HG02852 (cell line): ENCODE results near the gene EXTL1.
A peak's percentile ranks its signal among the peaks of the same experiment; 100 is the strongest.

Experiments
- ATAC-seq: cut with Tn5 transposase; IDR thresholded peaks from one replicate; pipeline ENCODE4 v1.9.1; 2021; ENCODE audit warnings: mild to moderate bottlenecking, moderate library complexity; ENCODE audit not compliant: unreplicated experiment

EXTL1 gene

DNA sequence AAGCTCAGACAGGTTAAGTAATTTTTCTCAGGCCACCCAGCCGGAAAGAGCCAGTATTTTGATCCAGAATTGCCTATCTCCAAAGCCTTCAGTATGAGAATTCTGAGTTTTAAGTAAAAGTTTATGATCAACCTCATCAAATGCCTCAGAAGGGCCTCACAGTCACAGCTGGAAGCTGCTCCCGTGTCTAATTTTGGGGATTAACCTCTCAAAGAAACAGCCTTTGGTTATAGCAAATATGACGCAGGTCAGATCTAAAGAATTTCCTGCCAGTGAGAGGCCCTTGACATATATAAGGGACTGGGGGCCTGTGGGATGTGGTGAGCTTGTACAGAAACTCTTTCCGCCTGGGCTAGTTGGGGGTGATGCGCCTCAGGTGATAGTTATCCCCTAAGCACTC is 2.3 kb downstream of the EXTL1 start:
- ATAC-seq: no peak

DNA sequence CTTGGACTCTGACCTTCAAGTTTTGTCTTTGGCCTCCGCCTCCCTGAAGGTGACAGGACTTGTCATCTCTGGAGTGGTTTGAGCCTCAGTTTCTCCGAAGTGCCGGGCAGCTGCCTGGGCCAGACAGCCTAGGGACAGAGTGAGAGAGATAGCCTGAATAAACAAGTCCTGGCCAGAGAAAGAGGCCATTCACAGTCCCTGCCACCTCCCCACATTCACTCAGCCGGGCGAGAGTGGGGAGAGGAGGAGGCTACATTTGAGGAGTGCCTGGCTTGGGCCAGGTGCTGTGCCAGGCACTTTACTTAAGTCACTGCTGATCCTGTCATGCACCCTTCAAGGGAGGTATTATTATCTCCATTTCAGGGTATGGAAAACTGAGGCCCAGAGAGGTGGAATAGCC is 3.5 kb downstream of the EXTL1 start:
- no peak for ATAC-seq

DNA sequence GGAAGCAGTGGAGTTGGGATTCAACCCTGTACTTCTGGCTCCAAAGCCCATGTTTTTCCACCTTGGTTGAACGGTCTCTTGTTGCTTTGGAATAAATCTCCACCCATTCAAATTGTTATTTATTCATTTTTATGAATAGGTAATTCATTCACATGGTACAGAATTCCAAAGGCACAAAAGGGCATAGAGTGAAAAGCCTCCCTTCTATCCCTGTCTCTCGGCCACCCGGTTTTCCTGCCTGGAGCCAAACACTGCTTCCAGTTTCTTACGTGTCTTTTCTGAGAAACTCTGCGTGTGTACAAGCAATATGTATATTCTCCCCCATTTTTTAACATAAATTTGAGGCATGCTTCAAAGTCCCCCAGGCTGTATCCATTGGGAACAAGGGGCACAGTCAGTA is 3.9 kb downstream of the EXTL1 start:
- no peak for ATAC-seq

DNA sequence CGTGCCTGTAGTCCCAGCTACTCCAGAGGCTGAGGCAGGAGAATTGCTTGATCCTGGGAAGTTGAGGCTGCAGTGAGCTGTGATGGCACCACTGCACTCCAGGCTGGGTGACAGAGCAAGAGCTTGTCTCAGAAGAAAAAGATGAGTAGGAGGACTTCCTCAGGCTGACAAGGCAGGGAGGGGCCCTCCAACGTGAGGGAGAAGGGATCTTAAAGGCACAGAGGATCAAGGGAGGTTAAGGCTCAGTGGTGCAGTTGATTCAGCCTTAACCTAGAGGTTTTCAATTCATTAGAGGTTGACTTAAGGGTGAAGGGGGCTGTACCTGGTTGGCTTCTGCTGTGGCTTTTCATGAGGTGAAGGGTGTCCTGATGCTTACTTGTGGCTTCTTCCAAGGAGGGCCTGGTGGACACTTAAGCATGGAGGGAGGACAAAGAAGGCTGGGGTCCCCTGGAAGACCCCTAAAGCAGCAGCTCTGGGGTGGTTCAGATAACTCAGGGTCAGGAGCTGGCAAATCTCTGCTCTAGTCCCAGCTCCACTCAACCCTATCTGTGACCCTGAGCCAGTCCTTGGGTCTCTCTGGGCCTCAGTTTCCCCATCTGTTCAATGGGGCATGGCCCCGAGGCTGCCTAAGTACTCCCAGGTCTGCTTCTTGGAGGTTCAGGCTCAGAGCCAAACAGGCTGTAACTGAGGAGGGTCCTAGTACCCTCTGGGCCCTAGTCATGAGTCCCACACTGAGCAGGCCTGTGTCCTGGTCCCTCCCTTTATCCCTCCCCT is 6.3 kb downstream of the EXTL1 start:
- no peak for ATAC-seq

DNA sequence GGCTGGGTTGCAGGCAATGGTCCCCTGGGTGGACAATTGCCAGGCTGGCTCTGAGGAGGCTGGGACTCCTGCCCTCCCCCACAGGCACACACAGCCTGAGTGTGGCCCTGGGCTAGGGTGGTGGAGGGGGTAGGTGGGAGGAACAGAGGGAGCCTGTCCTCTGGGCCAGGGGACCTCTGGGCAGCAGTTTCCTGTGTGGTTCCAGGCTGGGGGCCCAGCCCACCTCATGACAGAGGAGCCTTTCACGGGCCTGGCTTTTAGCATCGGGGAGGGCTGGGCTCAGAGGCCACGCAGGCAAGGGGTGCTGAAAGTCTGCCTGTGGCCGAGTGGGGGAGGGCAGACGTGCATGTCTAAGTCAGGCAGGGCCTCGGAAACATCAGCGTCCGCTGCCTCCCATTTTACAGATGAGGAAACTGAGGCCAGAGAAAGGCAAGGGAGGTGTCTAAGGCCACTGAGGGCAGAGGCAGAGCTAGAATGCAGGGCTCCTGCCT is 7.0 kb downstream of the EXTL1 start:
- ATAC-seq: no peak

DNA sequence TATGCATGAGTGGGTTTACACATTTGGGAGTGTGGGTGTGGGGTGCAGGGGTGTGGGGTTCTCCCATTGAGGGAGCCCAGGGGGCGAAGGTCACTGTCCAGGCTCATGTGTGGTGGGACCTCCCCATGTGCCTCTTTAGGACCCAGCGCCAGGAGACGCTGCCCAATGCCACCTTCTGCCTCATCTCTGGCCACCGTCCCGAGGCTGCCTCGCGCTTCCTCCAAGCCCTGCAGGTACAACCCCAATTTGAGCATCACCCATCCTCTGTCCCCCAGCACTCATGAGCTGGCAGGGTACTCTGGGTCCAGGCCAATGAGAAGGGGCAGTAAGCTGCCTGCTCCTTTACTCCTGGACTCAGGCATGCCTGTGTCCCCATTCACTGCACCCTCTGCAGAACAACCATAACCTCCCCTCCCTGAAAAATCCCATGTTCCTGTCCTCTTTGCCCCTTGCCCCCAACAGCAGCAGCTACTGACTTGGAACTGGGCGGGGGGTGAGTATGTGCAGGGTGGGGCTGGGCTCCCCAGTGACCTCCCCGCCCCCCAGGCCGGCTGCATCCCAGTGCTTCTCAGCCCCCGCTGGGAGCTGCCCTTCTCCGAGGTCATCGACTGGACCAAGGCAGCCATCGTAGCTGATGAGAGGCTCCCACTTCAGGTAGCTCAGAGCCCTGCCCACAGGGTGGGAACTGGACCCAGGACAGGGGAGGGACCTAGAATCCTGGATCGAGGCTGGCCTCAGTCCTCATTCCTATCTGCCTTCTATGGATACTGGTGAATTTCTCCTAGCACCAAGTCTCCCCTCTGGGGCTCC is 7.7 kb downstream of the EXTL1 start:
- ATAC-seq: no peak

DNA sequence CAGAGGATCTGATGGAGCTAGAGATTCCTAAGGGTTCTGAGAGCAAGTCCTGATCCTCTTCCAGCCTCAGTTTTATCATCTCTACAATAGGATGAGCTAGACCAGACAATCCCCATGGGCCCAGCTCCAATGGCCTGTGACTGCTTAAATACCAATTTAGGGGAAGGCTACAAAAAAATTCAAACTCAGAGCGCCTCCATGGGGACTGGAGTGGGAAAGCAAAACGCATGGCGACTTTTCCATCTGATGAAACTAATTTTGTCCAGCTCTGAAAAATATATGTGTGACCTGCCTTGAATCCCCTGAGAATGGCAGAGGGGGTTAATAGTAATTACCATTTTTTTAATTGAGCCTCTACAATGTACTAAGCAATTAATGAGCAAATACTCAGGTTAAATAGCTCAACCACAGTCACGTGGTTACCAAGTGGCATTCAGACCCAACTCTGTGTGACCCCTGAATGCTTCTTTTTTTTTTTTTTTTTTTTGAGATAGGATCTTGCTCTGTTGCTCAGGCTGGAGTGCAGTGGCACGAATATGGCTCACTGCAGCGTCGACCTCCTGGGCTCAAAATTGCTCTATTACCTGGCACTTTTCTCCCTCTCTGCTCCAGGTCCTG is 8.4 kb downstream of the EXTL1 start:
- no peak for ATAC-seq

DNA sequence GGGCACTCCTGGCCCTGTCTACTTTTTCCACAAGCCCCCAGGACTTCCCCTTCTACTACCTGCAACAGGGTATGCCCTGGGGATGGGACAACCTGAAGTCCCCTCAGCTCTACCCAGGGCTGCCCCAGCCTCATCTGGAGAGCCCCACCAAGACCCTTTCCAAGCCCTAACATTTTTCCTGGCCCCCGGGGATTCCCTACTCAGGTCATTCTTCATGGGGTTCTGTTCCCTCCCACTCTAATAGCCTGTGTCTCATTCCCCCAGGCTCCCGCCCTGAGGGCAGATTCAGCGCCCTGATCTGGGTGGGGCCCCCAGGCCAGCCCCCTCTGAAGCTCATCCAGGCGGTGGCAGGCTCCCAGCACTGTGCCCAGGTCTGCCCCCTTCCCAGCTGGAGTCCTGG is 9.6 kb downstream of the EXTL1 start:
- ATAC-seq: no peak

DNA sequence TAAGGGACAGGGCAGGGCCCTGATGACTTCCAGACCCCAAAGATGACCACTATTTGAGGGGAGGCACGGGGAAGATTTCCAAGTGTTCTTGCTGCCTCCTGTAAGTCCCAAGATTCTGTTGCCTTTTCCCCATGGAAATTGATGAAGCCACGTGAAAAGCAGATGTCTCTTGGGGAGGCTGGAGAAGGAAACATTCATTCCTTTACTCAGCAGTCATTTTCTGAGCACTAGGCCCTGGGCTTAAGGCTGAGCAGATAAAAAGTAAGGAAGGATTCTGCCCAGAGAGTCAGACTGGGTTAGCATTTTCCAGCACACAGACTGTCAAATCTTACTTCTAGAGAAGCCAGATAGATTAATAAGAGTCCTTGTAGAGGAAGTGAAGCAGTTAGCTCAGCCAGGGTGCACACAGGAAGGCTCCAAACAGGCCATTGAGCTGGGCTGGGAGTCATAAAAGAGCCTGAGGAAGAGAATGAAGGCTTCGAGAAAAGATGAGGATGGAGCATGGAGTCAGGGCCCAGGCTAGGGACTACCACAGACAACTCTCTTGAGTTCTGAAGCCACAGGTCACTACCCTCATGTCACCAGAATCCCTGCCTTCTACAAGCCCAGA is 10.1 kb downstream of the EXTL1 start:
- ATAC-seq: no peak

DNA sequence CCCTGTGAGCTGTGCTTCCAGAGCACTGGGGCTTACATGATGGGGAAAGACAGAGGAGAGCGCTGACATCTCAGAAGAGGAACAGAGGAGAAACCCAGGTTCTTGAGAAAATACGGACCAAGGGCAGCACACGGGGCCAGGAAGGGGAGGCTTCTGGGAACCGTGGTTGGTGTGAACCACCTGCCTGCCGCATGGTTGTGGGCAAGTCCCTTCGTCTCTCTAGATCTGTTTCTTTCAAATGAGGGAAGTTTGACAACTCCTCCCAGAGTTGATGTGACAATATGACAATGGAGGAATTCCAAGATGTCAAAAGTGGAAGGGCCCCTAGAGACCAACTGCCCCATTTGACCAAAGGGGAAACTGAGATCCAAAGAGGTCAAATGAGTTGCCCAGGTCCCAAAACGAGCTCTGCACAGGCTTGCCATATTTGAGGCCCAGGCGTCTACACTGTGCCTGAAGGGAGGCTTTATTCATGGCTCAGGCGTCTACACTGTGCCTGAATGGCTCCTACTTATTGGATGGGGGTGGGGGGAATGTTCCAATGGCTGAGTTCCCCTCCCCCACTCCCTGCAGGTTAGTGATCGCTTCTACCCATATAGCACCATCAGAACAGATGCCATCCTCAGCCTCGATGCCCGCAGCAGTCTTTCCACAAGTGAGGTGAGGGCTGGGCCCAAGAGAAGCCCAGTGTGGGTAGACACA is 11.2 kb downstream of the EXTL1 start:
- ATAC-seq: no peak

DNA sequence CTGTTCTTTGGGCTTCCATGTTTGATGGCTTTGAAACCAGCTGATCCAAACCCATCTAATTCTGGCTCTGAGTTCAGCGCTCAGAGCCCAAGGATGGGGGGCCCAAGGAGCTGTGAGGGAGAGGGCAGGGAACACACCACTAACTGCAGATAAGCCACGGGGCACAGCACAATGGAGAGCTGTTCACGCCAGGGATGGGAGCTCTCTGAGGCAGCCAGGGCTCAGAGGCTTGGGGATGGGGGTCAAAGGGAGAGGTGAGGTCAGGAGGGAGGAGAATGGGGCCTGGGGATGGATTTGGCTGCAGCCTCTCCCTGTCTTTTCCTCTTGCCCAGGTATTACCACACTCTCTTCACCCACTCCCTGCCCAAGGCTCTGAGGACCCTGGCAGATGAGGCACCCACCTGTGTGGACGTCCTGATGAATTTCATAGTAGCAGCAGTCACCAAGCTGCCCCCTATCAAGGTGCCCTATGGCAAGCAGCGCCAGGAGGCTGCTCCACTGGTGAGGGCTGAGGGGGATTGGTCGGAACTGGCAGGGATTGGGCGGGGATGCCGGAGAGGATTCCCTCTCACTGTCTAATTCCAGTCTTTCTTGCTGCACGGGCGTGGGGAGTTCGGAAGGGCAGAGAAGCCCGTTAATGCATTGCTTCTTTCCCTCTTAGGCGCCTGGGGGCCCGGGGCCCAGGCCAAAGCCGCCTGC is 13.1 kb downstream of the EXTL1 start:
- no peak for ATAC-seq

DNA sequence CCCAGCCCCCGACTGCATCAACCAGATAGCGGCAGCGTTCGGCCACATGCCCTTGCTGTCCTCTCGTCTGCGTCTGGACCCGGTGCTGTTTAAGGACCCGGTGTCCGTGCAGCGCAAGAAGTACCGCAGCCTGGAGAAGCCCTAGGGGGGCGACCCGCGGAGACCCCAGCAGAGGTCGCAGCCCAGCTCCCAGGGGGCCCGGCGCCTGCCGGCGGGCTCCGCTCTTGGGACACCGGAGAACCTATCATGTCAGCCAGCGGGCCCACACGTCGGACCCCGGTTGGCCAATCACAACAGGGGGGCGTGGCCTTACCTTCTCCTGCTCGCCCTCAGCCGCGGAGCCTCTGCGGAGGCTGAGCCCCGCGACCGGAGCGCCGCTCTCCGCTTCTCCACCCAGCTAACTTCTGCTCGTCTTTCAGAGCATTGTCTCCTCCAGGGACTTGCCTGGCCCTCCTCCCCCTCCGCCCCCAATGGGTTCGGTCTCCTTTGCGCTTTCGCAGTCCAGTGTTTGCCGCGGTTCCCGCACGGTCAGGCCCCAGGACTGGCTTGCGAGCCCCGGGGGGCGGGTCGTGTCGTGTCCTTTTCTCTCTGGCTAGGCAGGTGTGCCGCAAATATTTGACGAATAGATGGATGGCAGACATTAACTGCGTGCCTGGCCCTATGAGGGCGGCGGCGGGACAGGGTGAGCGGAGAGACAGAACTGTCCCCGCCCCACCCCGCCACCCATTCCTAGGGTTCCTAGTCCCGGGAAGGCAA is 13.8 kb downstream of the EXTL1 start:
- peak; percentile 90 for ATAC-seq

DNA sequence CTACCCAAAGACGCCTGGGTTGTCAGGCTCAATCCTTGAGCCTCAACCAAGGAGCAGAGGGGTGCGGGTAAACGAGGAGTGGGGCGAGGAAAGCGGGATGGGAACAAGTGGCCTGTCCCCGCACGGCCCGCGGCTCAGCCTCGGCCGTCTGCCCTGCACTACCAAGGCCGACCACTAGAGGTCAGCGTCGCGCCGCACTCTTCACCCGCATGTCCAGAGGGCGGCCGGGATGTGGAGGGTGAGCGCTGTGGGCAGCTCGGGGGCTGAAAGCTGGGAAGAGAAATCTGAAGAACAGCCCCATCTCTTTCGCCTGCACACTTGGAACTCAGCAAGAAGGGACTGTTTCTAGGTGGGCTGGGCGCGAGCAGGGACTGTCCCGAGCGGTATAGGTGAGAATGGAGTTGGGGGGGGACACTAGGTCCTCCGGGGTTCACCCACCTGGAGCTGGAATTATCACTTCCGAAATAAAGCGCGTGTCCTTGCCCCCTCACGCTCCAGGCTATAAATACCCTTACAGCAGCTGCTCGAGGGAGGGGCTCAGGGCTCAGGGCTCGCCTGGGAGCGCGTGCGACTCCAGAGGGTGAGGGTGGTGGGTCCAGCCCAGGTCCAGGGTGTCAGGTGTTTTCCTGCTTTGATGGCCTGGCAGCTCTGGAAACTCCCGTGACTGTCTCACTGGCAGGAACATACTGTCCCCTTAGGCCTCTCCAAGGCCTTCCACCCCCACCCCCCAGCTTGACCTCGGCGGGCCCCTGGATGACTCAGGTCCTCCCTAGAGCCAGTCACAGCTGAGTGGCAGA is 14.6 kb downstream of the EXTL1 start:
- peak; percentile 60 for ATAC-seq

DNA sequence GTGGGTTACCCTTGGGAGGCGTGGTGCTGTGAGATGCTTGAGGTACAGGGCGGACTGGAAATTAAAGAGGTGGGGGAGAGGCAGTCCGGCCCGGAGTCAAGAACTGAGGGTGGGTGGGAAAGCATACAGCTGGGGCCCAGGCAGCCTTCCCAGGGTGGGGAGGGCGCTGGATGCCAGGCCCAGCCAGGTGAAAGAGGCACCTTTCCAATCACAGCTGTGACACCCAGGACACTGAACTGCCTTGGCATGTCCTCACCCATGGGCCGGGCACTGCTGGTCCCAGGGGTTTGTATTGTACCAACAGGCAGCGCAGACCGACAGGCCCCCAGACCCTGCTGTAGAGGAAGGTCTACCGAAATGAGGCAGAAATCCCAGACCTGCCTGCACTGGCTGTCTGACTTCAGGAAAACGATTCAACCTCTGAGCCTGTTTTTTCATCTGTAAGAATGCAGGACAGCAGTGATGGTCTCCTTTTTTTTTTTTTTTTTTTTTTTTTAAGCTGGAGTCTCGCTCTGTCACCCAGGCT is 15.2 kb downstream of the EXTL1 start:
- no peak for ATAC-seq

DNA sequence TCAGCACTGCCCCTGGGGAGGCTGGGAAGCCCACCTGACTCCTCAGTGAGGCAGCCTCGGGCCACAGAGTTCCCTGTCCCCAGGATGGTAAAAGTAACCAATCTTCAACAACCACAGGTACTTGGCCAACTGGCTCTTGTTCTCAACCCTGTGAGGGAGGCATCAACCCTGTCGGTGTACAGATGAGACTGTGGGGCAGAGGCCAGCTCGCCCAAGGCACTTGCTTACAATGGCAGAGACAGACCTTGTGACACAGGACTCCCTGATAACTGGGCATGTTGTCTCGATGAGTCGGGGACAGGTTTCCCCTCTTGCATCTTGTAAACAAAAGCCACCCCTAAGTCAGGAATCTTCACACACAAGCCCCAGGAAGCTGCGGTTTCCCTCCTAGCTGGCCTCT is 16.3 kb downstream of the EXTL1 start:
- no peak for ATAC-seq

DNA sequence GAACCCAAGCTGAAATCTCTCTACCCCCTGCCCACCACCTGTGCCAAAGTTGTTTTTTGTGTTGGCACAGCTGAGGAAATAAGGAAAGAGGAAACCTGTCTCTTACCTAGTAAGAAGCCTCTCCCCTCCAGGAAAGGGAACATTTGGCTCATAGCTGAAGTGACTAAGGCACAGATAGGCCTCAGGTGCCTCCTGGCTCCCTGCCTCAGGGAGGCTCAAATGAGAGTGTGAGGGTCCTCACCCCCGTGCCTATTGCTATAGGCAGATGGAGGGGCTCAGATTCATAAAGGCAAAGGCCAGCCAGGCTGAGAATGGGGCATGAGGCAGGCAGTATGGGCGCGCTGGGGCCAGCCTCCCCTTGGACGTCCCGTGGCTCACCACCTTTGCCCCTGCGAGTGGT is 16.9 kb downstream of the EXTL1 start:
- no peak for ATAC-seq

DNA sequence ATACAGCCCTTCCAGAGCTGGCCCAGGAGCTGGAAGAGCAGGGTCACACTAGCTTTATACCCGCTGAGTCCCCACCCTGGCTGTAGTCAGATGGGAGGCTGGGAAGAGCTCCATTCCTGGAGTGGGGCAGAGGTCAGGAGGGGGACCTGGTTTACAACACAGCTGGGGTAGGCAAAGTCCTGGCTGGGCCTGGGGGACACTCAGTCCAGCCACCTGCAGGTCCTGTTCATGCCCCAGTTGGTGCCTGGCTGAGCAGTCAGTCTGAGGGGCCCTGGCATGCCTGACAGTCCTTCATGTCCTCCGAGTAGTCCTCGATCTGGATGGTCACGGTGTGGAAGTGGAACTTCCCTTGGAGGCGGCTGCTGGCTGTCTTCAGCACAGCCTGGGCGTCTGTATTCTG is 17.3 kb downstream of the EXTL1 start:
- no peak for ATAC-seq

DNA sequence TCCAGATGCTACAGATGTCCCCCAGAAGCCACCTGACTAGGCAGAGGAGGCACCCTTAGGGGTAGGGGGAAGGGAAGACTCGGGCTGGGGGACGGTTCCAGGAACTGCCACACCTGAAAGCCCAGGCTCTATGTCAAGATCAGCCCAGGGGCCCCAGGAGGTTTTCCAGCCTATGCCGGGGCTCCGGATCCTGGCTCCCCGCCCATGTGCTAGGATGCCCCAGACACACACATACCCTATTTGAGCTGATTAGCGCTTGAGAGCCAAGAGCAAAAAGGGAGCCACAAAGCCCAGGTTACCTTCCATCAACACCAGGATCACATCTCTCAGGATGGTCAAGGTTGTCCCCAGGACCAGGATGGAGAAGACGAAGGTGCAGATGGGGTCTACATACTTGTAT is 19.8 kb downstream of the EXTL1 start:
- ATAC-seq: no peak
